ENCODE results near the gene MRPS18A. TPM values are rescaled to one million over a fixed set of nuclear protein-coding genes. Genes with fewer than 3 reads are reported as not detected.

Gene MRPS18A
- total and polyA plus RNA-seq, 2 experiments from 2014 or later = 33.7 to 39.2 TPM

DNA sequence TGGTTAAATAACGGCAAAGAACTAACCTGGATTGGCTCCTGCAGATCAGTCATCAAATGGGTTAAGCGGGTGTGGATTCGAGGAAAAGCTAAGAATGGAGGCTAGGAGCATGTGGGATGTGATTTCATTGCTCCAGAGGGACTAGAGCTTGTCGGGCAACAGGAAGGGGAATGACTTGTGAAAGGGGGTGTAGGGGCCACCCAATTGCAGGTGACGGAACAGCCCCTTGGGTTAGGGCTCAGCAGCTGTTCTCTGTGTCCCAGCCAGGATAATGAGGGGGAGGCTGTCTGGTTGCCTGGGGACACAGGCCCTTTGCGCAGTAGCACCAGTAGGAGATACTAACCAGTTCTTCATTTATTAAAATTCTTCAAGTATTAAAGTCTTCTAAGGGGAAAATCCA lies 25.0 kb upstream of the MRPS18A start:
- in situ Hi-C loops (cut with MboI) = no loop called here
- H3K36me3 ChIP-seq (ENCODE audit: low read depth) = no peaks in the 10 kb centered on the region
- TF ChIP-seq EZH2 (IDR thresholded peaks at IDR 0.05; ENCODE audit: insufficient read depth, poor library complexity, severe bottlenecking) = no peak
- TF ChIP-seq EZH2phosphoT487 (IDR thresholded peaks at IDR 0.05; ENCODE audit: insufficient read depth, low read depth) = no peak
- 0 out of 2 replicates have a peak, but pooled peaks cover 8% of the 10 kb centered on the region for H3F3A ChIP-seq (ENCODE audit: insufficient read depth)
- no peaks in the 10 kb centered on the region for H3K9me2 ChIP-seq (ENCODE audit: insufficient read depth)
- 80 to 85% methylated on average over 6 of the region's 6 CpGs for WGBS, 2 experiments (ENCODE audit: low coverage in 1 of 2, low lambda C conversion rate in 2 of 2, missing lambda C conversion rate in 2 of 2)
- H3K9me3 ChIP-seq (ENCODE audit: low read depth) = no peaks in the 10 kb centered on the region
- no peak overlapping the region for H3K27ac ChIP-seq
- no peaks in the 10 kb centered on the region for H4K20me1 ChIP-seq (ENCODE audit: insufficient read depth)
- no peak overlapping the region for H3K4me3 ChIP-seq
- no peak overlapping the region for H3K9ac ChIP-seq
- H3K4me2 ChIP-seq (ENCODE audit: unreplicated experiment) = no peak overlapping the region
- H3K79me2 ChIP-seq (ENCODE audit: insufficient read depth) = no peaks in the 10 kb centered on the region
- peaks cover 21% of the 10 kb centered on the region for H3K4me1 ChIP-seq (ENCODE audit: insufficient read depth)
- no peaks in the 10 kb centered on the region for H3K27me3 ChIP-seq (replicated peaks; ENCODE audit: insufficient read depth)
- no peak overlapping the region for H2AFZ ChIP-seq
- no peak for DNase-seq

DNA sequence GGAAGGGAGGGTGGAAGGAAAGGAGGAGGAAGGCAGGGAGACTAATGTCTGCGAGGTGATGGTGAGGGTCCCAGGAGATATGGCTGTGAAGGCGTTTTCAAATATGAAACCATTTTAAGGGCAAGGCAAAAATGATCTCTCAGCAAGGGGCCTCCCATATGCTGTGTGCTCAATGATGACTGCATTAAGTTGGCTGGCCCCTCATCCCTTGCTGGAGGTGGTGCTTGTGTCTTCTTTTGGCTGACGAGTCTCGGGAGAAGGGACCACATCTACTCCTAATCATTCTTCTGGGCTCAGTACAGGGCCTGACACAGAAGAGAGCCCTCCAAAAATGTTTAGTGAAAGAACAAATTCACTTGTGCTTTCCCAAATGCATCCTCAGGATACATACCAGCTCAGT lies 23.0 kb upstream of the MRPS18A start:
- H3K4me2 ChIP-seq (ENCODE audit: unreplicated experiment) = no peak overlapping the region
- H3F3A ChIP-seq (ENCODE audit: insufficient read depth) = 0 out of 2 replicates have a peak, but pooled peaks cover 8% of the 10 kb centered on the region
- H3K36me3 ChIP-seq (ENCODE audit: low read depth) = no peaks in the 10 kb centered on the region
- H3K27ac ChIP-seq = no peak overlapping the region
- H3K4me1 ChIP-seq (ENCODE audit: insufficient read depth) = peaks cover 25% of the 10 kb centered on the region
- H3K9me3 ChIP-seq (ENCODE audit: low read depth) = no peaks in the 10 kb centered on the region
- H3K79me2 ChIP-seq (ENCODE audit: insufficient read depth) = no peaks in the 10 kb centered on the region
- H3K9ac ChIP-seq = no peak overlapping the region
- no peak for DNase-seq
- H2AFZ ChIP-seq = no peak overlapping the region
- no peaks in the 10 kb centered on the region for H3K27me3 ChIP-seq (replicated peaks; ENCODE audit: insufficient read depth)
- no peaks in the 10 kb centered on the region for H4K20me1 ChIP-seq (ENCODE audit: insufficient read depth)
- WGBS, 2 experiments (ENCODE audit: low coverage in 1 of 2, low lambda C conversion rate in 2 of 2, missing lambda C conversion rate in 2 of 2) = 46 to 56% methylated on average over 4 of the region's 4 CpGs
- no peaks in the 10 kb centered on the region for H3K9me2 ChIP-seq (ENCODE audit: insufficient read depth)
- TF ChIP-seq EZH2 (IDR thresholded peaks at IDR 0.05; ENCODE audit: insufficient read depth, poor library complexity, severe bottlenecking) = no peak
- TF ChIP-seq EZH2phosphoT487 (IDR thresholded peaks at IDR 0.05; ENCODE audit: insufficient read depth, low read depth) = no peak
- in situ Hi-C loops (cut with MboI) = no loop called here
- no peak overlapping the region for H3K4me3 ChIP-seq

GRCh38 chr6:43709654-43710303 lies 22.2 kb upstream of the MRPS18A start:
- Histone ChIP-seq H3K36me3 (ENCODE audit: low read depth) (no peaks in the 10 kb centered on the region), H3K79me2 (ENCODE audit: insufficient read depth) (no peaks in the 10 kb centered on the region), H3K9ac (peak overlapping the region; percentile 29; the same call in 1 of the 2 replicates), H3K27ac (peak overlapping the region; percentile 69), H3K9me3 (ENCODE audit: low read depth) (no peaks in the 10 kb centered on the region), H2AFZ (peak overlapping the region; percentile 31), H3K9me2 (ENCODE audit: insufficient read depth) (no peaks in the 10 kb centered on the region), H3K27me3 (replicated peaks; ENCODE audit: insufficient read depth) (no peaks in the 10 kb centered on the region), H3K4me3 (no peak overlapping the region; the same call in 1 of the 2 replicates), H3F3A (ENCODE audit: insufficient read depth) (0 out of 2 replicates have a peak, but pooled peaks cover 8% of the 10 kb centered on the region), H4K20me1 (ENCODE audit: insufficient read depth) (no peaks in the 10 kb centered on the region), H3K4me1 (ENCODE audit: insufficient read depth) (peaks cover 25% of the 10 kb centered on the region), H3K4me2 (ENCODE audit: unreplicated experiment) (peak overlapping the region; percentile 40)
- WGBS, 2 experiments (ENCODE audit: low coverage in 1 of 2, low lambda C conversion rate in 2 of 2, missing lambda C conversion rate in 2 of 2) = 81 to 84% methylated on average over 7 of the region's 7 CpGs
- TF ChIP-seq EZH2 (IDR thresholded peaks at IDR 0.05; ENCODE audit: insufficient read depth, poor library complexity, severe bottlenecking) (no peak), EZH2phosphoT487 (IDR thresholded peaks at IDR 0.05; ENCODE audit: insufficient read depth, low read depth) (no peak)
- DNase-seq = no peak
- in situ Hi-C loops (cut with MboI) = no loop called here

GRCh38 chr6:43708860-43709653 lies 21.5 kb upstream of the MRPS18A start:
- Histone ChIP-seq H3K79me2 (ENCODE audit: insufficient read depth) (no peaks in the 10 kb centered on the region), H4K20me1 (ENCODE audit: insufficient read depth) (no peaks in the 10 kb centered on the region), H3K9me3 (ENCODE audit: low read depth) (no peaks in the 10 kb centered on the region), H3F3A (ENCODE audit: insufficient read depth) (0 out of 2 replicates have a peak, but pooled peaks cover 8% of the 10 kb centered on the region), H3K36me3 (ENCODE audit: low read depth) (no peaks in the 10 kb centered on the region), H3K27ac (peak overlapping the region; percentile 69), H3K27me3 (replicated peaks; ENCODE audit: insufficient read depth) (no peaks in the 10 kb centered on the region), H3K4me3 (no peak overlapping the region; the same call in 1 of the 2 replicates), H3K4me1 (ENCODE audit: insufficient read depth) (peaks cover 20% of the 10 kb centered on the region), H3K9me2 (ENCODE audit: insufficient read depth) (no peaks in the 10 kb centered on the region), H2AFZ (peak overlapping the region; percentile 31), H3K9ac (peak overlapping the region; percentile 29; the same call in 1 of the 2 replicates), H3K4me2 (ENCODE audit: unreplicated experiment) (peak overlapping the region; percentile 40)
- 21 to 23% methylated on average over 5 of the region's 5 CpGs for WGBS, 2 experiments (ENCODE audit: low coverage in 1 of 2, low lambda C conversion rate in 2 of 2, missing lambda C conversion rate in 2 of 2)
- 0 out of 2 replicates have a peak, but pooled peaks have one; percentile 29 for TF ChIP-seq EZH2phosphoT487 (IDR thresholded peaks at IDR 0.05; ENCODE audit: insufficient read depth, low read depth)
- TF ChIP-seq EZH2 (IDR thresholded peaks at IDR 0.05; ENCODE audit: insufficient read depth, poor library complexity, severe bottlenecking) = no peak
- in situ Hi-C loops (cut with MboI) = no loop called here
- peak; percentile 93 for DNase-seq

All from GM23248 (cell line).